Activated T-cell treated with anti-CD3 and anti-CD28 coated beads, Interleukin-2, amount 50 U/mL, for 48 hours (primary cell): ENCODE data around the gene MRM3.
"Not testable (repeated sequence)": the region's sequence is repeated elsewhere in the genome, so short reads cannot be mapped to it uniquely, and the experiment has no call there.

Experiments used
- DNase-seq, 2 experiments: peaks; one replicate each; pipeline ENCODE4 v3.0.0-alpha.2; 2020

The MRM3 gene, protein sequence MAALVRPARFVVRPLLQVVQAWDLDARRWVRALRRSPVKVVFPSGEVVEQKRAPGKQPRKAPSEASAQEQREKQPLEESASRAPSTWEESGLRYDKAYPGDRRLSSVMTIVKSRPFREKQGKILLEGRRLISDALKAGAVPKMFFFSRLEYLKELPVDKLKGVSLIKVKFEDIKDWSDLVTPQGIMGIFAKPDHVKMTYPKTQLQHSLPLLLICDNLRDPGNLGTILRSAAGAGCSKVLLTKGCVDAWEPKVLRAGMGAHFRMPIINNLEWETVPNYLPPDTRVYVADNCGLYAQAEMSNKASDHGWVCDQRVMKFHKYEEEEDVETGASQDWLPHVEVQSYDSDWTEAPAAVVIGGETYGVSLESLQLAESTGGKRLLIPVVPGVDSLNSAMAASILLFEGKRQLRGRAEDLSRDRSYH

GRCh38 chr17:781805-782731 lies at the start of gene MRM3, which contains the start of gene GLOD4:
Gene MRM3 (plus strand): TSS chr17:782353. CDS start chr17:782379, 26 bp downstream.
Gene GLOD4 (minus strand): TSS chr17:782280. CDS start chr17:782255, 25 bp downstream.
- peak; percentile 97 for DNase-seq

DNA sequence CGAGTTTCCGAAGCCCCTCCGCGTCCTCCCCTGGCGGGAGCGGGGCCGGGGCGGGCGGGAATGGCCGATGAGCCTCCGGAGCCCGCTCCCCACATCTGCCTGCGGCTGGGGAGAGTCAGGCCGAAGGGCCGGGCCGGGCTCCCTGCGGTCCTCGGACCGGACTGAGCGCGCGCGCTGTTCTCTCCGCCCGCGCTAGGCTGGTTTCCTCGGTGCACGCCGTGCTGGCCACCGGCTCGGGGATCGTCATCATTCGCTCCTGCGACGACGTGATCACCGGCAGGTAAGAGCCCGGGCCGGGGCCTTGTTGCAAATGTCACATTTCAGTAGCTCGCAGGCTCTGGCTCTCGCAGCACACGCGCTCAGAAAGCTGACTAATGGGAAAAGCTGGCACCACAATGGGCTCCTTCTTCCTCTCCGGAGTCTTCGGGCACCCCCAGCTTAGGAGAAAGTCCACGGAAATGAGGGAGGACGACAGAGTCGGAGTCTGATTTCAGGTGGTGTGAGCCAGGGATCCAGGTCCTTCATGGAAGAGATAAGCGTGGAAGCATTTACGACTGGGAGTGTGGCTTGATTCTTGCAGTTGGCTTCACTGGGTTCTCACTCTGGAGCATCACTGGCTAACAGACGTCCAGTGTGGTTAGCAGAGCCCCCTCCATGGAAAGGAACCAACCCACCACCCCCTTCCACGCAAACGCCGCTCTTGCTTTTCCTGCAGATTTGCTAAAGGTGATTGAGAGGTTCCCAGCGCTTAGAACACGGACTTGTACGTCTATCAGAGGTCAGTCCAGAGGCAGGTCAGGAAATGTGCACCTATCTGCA lies 49.0 kb upstream of the MRM3 start:
- peak; percentile 67 to 73 for DNase-seq

GRCh38 chr17:733743-734142 lies 48.4 kb upstream of the MRM3 start:
- DNase-seq, result no peak

GRCh38 chr17:737561-738113 lies 44.5 kb upstream of the MRM3 start:
- no peak for DNase-seq

DNA sequence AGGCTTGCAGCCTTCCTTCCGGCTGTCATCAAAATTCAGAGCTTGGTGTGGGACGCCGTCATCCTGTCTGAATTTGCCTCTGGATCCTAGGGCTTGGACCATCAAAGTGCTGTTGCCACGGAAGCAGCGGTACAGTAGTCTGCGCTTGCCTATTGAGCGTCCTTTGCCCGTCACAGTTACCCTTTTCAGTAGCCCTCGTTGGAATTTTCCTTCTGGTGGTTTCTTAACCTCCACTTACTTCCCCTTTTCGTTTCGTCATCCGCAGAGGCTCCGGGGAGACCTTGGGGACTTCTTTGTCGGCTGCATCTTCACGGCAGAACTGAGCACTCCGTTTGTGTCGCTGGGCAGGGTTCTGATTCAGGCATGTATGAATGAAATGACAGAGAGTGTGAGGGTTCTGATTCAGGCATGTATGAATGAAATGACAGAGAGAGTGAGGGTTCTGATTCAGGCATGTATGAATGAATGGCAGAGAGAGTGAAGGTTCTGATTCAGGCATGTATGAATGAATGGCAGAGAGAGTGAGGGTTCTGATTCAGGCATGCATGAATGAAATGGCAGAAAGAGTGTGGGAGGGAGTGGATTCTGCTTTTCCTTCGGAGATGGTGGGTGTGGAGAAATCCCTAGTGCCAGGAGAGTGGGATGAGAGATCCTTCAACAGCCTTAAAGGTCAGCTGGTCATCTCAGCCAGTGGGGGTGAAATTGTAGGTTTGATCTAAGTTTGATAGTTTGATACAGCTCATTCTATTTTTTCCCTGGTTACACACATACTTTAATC lies 41.7 kb upstream of the MRM3 start:
- DNase-seq, result peak; percentile 54 to 66

DNA sequence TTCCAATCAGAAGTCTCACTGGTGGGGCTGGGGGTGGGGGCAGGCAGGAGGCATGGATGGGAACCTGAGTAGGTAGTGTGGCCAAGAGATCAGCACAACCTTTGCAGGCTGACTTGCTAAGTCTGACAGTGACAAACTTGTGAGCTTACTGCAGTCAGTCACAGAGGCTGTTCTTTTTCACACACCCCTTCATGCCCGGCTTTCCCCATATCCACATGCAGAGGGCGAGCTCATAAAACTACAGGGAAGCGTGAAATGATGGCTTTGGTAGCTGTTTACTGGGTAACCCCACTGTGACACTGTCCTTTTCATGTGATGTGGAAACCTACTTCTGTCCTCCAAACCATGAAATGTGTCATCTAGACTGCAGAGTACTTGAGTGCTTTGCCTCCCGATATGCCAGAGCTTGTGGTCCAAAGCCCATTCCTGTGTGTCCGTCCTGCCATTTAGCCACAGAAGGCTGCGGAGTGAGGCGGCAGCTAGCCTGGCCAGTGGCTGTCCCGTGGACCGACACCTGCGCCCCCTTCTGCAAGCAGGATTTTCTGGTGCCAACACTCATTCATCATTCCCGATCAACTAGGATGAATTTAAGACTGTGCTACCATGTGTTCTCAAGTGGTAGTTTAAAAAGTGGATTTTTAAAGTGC lies 39.9 kb upstream of the MRM3 start:
- DNase-seq, result no peak

GRCh38 chr17:743139-743538 lies 39.0 kb upstream of the MRM3 start:
- no peak for DNase-seq

GRCh38 chr17:744937-745336 lies 37.2 kb upstream of the MRM3 start:
- no peak for DNase-seq

DNA sequence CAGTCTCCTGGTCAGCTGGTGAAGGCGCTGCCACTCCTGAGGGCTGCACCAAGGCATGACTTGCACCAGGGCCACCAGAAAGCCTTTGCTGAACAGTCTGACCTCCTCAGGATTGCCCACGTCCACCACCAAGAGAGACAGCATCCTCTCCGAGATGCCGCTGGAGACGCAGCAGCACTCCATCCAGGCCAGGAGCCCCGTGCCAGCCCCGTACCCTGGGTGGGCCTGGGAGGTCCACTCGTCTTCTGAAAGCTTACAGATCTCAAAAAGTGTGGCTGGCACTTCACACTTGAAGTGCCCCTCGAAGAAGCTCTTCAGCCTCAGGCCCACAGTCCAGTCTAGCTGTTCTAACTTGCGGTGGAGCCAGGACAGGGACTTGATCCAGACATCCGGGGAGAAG lies 36.7 kb upstream of the MRM3 start:
- no peak for DNase-seq

DNA sequence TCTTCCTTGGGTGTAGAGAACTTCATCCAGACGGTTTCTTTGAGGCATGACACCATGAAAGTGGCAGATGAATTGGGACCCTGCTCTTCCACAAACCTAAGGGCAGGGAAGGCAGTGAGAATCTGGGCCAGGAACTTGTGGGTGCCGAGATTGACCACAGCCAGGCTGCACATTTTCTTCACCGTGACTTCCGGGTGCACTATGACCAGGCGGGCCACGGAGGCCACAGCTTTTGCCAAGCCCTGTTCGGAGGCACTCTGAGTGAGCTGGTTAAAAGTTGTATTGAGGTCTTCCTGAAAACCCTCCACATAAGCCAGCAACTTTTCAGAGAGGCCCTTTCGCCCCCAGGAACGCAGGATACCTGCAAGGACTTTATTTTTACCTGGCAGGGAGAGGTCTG lies 36.0 kb upstream of the MRM3 start:
- DNase-seq, result no peak

GRCh38 chr17:746783-747629 lies 35.1 kb upstream of the MRM3 start:
- DNase-seq, result no peak

GRCh38 chr17:748604-749003 lies 33.5 kb upstream of the MRM3 start:
- DNase-seq, result not testable (repeated sequence)

DNA sequence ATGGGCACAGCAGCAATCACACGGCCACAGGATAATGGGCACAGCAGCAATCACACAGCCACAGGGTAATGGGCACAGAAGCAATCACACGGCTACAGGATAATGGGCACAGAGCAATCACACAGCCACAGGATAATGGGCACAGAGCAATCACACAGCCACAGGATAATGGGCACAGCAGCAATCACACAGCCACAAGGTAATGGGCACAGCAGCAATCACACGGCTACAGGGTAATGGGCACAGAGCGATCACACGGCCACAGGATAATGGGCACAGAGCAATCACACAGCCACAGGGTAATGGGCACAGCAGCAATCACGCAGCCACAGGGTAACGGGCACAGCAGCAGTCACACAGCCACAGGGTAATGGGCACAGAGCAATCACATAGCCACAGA lies 32.8 kb upstream of the MRM3 start:
- not testable (repeated sequence) for DNase-seq

DNA sequence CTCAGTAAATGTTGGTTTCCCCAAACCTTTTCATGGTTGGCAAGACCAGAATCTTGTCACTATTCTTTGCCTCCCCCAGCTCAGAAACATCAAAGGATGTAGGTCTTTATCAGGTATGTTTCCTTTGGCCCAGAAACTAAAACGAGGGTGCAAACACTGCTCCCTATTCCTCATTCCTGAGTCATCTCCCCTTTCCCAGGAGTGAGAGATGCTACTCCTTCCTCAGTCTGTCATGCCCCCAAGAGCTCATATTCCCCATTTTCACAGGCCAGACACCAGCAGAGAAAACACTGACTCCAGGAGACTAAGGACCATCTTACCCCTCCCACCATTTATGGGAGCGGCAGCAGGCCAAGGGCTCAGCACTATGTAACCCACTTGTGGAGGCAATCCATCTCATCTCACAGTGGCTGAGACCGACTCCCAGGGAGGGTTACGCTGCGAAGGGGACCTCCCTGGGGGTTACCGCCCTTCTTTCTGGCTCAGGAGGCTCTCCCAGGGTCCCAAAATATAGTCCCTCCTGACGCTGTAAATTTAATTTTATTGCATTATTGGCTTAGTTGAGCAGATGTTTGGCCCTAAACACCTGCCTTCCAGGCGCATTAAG lies 31.6 kb upstream of the MRM3 start:
- no peak for DNase-seq

DNA sequence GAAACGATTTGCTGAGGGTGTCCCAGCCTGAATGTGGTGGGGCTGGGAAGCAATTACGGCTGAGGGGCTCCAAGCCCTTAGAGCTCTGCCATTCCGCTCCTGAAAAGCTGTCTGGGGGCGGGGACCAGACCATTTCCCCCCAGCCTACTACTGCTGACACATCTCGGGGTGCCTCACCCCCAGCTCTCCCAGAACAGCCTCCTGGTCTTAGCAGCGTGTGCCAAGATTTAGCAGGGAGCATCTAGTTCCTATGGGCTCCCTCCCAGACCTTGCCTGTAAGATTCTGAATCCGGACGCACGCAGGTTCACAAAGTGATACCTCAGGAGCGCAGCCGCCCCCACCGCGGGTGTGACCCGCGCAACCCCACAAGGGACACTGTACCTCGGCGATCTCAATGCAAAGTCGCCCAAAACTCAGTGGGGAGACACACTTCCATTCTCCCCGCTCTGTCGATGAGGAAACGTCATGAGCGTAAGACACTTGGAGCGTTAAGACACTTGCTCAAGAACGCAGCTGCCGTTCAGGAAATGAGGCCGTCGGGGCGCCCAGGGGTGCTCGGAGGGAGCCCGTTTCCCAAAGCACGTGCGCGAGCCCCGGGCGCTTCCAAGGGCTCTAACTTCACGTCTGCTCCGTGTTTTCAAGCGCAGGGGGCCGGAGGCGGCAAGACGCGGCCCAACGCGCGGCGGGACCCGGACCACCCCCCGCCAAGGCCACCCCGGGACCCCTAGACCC lies 30.7 kb upstream of the MRM3 start:
- DNase-seq, result peak; percentile 71 to 72

GRCh38 chr17:752002-752619 lies 30.0 kb upstream of the MRM3 start, which contains the start of gene GEMIN4:
Gene GEMIN4 (minus strand): TSS chr17:752264. CDS start chr17:752142, 122 bp downstream.
- DNase-seq, result peak; percentile 99 to 100

DNA sequence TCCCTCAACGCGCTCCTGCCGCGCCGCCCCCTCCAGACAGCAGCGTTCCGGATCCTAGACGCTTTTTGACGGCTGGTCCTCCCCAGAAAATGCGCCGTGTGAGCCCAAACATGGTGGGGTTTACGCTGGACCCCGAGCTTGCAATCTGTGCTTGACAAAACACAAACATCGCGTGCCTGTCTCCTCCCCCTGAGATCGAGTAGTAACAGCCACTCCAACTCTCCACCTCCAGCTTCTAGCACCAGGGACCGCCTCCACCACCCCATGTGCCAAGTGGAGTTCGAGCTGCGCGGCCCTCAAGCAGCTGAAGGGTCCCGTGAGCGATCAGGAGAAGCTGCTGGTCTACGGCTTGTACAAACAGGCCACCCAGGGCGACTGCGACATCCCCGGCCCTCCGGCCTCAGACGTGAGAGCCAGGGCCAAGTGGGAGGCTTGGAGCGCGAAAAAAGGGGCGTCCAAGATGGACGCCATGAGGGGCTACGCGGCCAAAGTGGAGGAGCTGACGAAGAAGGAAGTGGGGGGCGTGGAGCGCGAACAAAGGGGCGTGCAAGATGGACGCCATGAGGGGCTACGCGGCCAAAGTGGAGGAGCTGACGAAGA lies 29.4 kb upstream of the MRM3 start:
- DNase-seq, result no peak

DNA sequence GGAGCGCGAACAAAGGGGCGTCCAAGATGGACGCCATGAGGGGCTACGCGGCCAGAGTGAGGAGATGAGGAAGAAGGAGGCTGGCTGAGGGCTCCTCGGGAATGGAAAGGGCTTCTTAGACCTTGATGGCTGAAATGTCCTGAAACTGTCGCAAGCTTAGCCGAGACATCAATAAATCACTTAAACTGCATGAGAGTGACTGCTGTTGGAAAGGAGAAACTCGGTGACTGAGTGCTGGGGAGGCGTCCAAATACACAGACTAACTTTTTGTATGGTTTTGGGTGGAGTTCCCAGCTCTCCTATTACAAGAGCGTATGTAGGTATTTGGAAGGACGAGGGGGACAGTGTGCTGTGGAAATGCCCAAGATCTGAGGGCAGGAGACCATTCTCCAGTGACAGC lies 28.7 kb upstream of the MRM3 start:
- no peak for DNase-seq
